Measurements from ENCODE around the gene CFAP54. TPM values are rescaled to one million over a fixed set of nuclear protein-coding genes. Genes with fewer than 3 reads are reported as not detected.

Gene CFAP54, protein sequence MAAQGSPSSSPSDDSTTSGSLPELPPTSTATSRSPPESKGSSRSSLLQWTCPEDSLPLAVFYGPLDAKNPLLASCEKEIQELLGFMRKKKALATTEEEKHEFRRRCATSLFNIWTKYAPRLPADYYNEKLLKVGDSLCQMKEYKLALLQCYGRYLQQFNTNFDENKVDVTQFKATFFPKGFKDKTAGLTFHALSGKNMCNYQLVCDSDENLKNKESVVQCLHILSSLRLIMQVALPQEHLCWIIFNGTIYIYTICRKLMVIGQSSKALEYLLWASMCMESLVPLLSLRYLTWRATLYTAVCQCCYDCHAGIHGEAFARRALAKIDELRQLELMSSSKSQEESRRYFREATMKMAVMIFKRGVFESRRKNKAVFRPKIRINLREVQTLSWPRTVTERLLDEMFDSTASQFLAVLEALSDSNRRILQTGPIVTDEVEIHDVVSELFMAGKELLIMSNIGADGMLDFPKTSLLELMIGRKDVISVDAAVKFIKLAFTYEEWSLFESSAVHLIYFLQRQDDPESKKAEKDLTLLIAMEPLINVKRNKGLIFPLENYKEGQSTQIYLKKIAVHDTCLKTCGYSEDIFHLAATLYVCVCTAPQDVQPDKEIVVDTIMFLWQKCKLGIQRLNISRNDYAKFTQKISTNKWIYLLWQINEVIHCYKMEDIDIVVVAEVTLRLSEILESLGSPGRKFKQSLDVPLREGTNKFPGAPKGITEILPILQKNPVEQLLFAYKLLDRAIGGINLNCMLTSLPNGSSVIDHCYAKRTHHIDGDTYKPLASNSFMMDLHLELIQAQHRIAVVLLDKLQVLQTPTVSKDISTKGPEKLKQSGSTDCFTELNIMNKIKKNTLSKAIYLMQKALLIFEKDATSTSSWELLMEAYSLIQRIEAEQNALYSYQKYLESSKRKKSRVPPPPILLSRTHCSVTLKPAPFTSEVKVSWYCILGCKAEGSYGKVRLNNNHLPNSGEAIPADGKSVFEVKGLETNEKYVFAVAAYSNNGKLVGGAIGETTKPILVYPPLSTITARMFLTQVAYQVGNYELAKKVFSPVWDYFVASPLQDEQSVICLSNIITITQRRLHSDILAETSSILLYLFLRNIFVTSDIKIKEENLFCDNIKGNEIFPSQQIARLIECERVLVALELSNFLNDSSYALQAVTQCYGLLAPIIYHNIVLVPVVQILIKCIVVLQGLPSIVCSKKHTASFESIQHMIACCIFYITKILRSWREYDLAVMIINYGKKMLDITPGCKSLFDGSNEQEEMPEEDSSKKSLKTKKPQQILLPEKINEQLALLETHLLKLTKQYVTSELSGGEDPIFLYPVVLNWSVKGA (N-terminal part only)
- total RNA-seq: 0.54 to 0.84 TPM (median 0.80 TPM) in 3 replicates

DNA sequence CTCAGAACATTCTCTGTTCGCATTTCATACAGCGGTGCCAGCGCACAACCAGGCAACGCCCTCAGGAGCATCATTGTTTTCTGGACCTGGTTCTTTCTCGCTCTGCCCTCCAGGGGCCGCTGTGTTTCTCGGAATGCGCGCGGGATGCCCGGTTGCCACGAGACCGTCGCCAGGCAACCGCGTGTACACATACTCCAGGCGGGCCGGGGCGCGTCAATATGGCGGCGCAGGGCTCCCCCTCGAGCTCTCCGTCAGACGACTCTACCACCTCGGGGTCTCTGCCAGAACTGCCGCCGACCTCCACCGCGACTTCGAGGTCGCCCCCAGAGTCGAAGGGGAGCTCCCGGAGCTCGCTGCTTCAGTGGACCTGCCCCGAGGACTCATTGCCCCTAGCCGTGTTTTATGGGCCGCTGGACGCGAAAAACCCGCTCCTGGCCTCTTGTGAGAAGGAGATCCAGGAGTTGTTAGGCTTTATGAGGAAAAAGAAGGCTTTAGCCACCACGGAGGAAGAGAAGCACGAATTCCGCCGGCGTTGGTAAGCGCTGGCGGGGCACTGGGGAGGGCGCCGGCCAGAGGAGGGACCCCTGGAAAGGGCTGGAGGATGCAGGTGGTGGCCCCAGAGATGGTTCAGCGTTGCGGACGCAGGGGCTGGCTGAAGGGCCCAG lies at the start of gene CFAP54:
CFAP54 (plus strand) TSS at position 186 of the 665 bp plus-strand sequence; CDS start at position 219, 33 bp downstream.
- DNase-seq (ENCODE audit: low spot score in 2 of 2, unreplicated experiment in 2 of 2): peak; percentile 90 to 97
- H3K27me3 Mint-ChIP-seq (ENCODE audit: low read depth): peaks cover 35% of the 10 kb centered on the region
- no peaks in the 10 kb centered on the region for H3K9me3 Mint-ChIP-seq
- H3K36me3 Mint-ChIP-seq: no peaks in the 10 kb centered on the region
- peak within 1 kb of the TSS; percentile 93 for H3K27ac Mint-ChIP-seq
- TF ChIP-seq, protein P1, sequence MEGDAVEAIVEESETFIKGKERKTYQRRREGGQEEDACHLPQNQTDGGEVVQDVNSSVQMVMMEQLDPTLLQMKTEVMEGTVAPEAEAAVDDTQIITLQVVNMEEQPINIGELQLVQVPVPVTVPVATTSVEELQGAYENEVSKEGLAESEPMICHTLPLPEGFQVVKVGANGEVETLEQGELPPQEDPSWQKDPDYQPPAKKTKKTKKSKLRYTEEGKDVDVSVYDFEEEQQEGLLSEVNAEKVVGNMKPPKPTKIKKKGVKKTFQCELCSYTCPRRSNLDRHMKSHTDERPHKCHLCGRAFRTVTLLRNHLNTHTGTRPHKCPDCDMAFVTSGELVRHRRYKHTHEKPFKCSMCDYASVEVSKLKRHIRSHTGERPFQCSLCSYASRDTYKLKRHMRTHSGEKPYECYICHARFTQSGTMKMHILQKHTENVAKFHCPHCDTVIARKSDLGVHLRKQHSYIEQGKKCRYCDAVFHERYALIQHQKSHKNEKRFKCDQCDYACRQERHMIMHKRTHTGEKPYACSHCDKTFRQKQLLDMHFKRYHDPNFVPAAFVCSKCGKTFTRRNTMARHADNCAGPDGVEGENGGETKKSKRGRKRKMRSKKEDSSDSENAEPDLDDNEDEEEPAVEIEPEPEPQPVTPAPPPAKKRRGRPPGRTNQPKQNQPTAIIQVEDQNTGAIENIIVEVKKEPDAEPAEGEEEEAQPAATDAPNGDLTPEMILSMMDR (IDR thresholded peaks at IDR 0.05; ENCODE audit: unreplicated experiment): peak; percentile 76
- H3K4me3 Mint-ChIP-seq: peak within 1 kb of the TSS; percentile 92
- H3K4me1 Mint-ChIP-seq: peaks cover 3% of the 10 kb centered on the region

DNA sequence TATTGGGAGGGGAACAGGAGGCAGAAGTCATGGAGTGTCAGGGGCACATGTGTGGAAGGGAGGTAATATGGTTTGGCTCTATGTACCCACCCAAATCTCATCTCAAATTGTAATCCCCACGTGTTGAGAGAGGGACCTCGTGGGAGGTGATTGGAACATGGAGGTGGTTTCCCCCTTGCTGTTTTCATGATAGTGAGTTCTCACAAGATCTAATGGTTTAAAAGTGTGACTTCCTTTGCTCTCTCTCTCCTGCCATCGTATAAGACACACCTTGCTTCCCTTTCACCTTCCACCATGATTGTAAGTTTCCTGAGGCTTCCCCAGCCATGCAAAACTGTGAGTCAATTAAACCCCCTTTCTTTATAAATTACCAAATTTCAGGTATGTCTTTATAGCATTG lies 47.6 kb upstream of the CFAP54 start:
- DNase-seq (ENCODE audit: low spot score in 2 of 2, unreplicated experiment in 2 of 2): no peak
- H3K36me3 Mint-ChIP-seq: no peaks in the 10 kb centered on the region
- no peaks in the 10 kb centered on the region for H3K27me3 Mint-ChIP-seq (ENCODE audit: low read depth)
- TF ChIP-seq, protein P1 (IDR thresholded peaks at IDR 0.05; ENCODE audit: unreplicated experiment): no peak
- no peaks in the 10 kb centered on the region for H3K9me3 Mint-ChIP-seq
- H3K4me3 Mint-ChIP-seq: no peak overlapping the region
- peaks cover 12% of the 10 kb centered on the region for H3K4me1 Mint-ChIP-seq
- H3K27ac Mint-ChIP-seq: no peak overlapping the region

DNA sequence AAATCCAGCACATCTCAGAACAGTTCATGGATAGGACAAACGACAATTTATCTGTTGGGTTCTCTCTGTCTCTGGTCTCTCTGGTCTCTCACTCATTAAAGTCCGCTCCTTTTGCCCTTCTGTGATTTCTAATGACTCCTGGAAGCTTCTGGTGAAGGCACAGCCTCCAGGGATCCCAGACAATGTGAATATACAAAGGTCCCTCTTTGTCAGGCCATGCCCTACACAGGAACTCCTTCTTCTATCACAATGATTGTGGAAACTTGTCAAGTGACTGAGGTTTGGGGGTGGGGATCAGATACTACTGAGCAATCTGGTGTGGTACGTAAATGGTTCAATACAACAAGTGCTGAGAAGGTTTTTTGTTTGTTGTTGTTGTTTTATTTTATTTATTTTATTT lies 46.5 kb upstream of the CFAP54 start:
- H3K4me3 Mint-ChIP-seq: no peak overlapping the region
- peaks cover 10% of the 10 kb centered on the region for H3K4me1 Mint-ChIP-seq
- TF ChIP-seq, protein P1 (IDR thresholded peaks at IDR 0.05; ENCODE audit: unreplicated experiment): no peak
- H3K27ac Mint-ChIP-seq: no peak overlapping the region
- DNase-seq (ENCODE audit: low spot score in 2 of 2, unreplicated experiment in 2 of 2): no peak
- H3K9me3 Mint-ChIP-seq: no peaks in the 10 kb centered on the region
- H3K27me3 Mint-ChIP-seq (ENCODE audit: low read depth): no peaks in the 10 kb centered on the region
- H3K36me3 Mint-ChIP-seq: no peaks in the 10 kb centered on the region

DNA sequence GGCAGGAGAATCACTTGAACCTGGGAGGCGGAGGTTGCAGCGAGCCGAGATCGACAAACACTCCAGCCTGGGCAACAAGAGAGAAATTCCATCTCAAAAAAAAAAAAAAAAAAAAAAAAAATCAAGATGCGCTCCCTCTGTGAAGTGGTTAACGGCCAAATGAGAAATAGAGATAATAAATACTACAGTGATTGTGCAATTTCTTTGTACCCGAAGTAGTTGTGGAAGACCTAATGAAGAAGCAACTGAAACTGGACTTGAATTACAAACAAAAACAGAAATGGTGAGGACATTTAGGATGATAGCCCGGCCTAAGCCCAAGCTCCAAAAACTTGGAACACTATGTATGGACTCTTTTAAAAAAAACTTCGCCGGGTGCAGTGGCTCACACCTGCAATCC lies 45.0 kb upstream of the CFAP54 start:
- peaks cover 10% of the 10 kb centered on the region for H3K4me1 Mint-ChIP-seq
- no peak overlapping the region for H3K4me3 Mint-ChIP-seq
- no peaks in the 10 kb centered on the region for H3K36me3 Mint-ChIP-seq
- TF ChIP-seq, protein P1 (IDR thresholded peaks at IDR 0.05; ENCODE audit: unreplicated experiment): no peak
- H3K27ac Mint-ChIP-seq: no peak overlapping the region
- H3K27me3 Mint-ChIP-seq (ENCODE audit: low read depth): no peaks in the 10 kb centered on the region
- no peaks in the 10 kb centered on the region for H3K9me3 Mint-ChIP-seq
- DNase-seq (ENCODE audit: low spot score in 2 of 2, unreplicated experiment in 2 of 2): no peak
